Activated T-cell treated with anti-CD3 and anti-CD28 coated beads for 24 hours (primary cell): ENCODE measurements around the gene ELN.

ENCODE experiments used
- DNase-seq: peaks from one replicate; pipeline ENCODE4 v3.0.0-alpha.2; 2020; ENCODE audit warnings: low read depth

ELN gene

GRCh38 chr7:74063646-74064045, 35.7 kb downstream of the ELN start:
- no peak for DNase-seq

- no peak for DNase-seq
These were observed 36.7 kb downstream of the ELN start for GRCh38 chr7:74064696-74065095.

- DNase-seq: no peak
These were observed 38.7 kb downstream of the ELN start for GRCh38 chr7:74066626-74067025.

- no peak for DNase-seq
These were observed 40.6 kb downstream of the ELN start for GRCh38 chr7:74068378-74069085.

GRCh38 chr7:74069086-74069541, 41.1 kb downstream of the ELN start:
- DNase-seq: no peak

GRCh38 chr7:74069790-74070618, 42.0 kb downstream of the ELN start:
- no peak for DNase-seq

- no peak for DNase-seq
These were observed 42.6 kb downstream of the ELN start for GRCh38 chr7:74070619-74070921.

- no peak for DNase-seq
These were observed 43.1 kb downstream of the ELN start for GRCh38 chr7:74071121-74071520.

GRCh38 chr7:74074770-74075169, 46.8 kb downstream of the ELN start:
- DNase-seq: no peak

GRCh38 chr7:74078461-74078860, 50.5 kb downstream of the ELN start:
- no peak for DNase-seq

GRCh38 chr7:74082770-74083116, 54.8 kb downstream of the ELN start:
- DNase-seq: no peak

GRCh38 chr7:74083117-74083876, 55.3 kb downstream of the ELN start, which contains the start of gene LIMK1:
Gene LIMK1, plus strand, starts transcription at chr7:74083804. Its CDS starts 187 bp downstream, at chr7:74083991.
- peak; percentile 77 for DNase-seq

- no peak for DNase-seq
These were observed 56.2 kb downstream of the ELN start for GRCh38 chr7:74083928-74084721.

- no peak for DNase-seq
These were observed 57.0 kb downstream of the ELN start for GRCh38 chr7:74084722-74085578.

- no peak for DNase-seq
These were observed 59.9 kb downstream of the ELN start for GRCh38 chr7:74087791-74088453.

- no peak for DNase-seq
These were observed 64.5 kb downstream of the ELN start for GRCh38 chr7:74092321-74092963.

- DNase-seq: no peak
These were observed 65.0 kb downstream of the ELN start for GRCh38 chr7:74092964-74093471.

GRCh38 chr7:74093671-74094223, 65.8 kb downstream of the ELN start:
- no peak for DNase-seq
